CD8-positive, alpha-beta memory T cell (primary cell): ENCODE measurements around the gene SYNGR1. TPM values are rescaled to one million over a fixed set of nuclear protein-coding genes. Genes with fewer than 3 reads are reported as not detected.

Experiments used
- CTCF ChIA-PET: fragments of 350-600 bp; sonication (Branson Sonifier 250); formaldehyde crosslinking; loops from one replicate; lab custom pipeline; 2021; ENCODE audit warnings: antibody characterized with exemption; lab: Charles Lee
- POLR2A ChIA-PET: fragments of 350-600 bp; sonication (Branson Sonifier 250); formaldehyde crosslinking; loops from one replicate; lab custom pipeline; 2021; ENCODE audit warnings: antibody characterized with exemption; lab: Charles Lee
- DNase-seq, 5 donors: peaks; one replicate each; pipeline versions ENCODE4 v3.0.0 to v3.0.0-alpha.2; 2020 to 2022; ENCODE audit warnings: mixed read lengths in 1 of 5
- H3K27ac ChIP-seq: one replicate; pipeline ENCODE4 v1.7.0; 2013; ENCODE audit warnings: low read depth, mild to moderate bottlenecking, low read length, moderate library complexity
- H3K27me3 ChIP-seq: 2 replicates; pipeline ENCODE4 v1.7.0; 2013; ENCODE audit warnings: low read length, mild to moderate bottlenecking; ENCODE audit not compliant: insufficient read depth, poor library complexity, severe bottlenecking
- H3K36me3 ChIP-seq: 2 replicates; pipeline ENCODE4 v1.7.0; 2013; ENCODE audit warnings: mild to moderate bottlenecking, low read length, moderate library complexity; ENCODE audit not compliant: insufficient read depth
- H3K4me1 ChIP-seq: 2 replicates; pipeline ENCODE4 v1.7.0; 2013; ENCODE audit warnings: mild to moderate bottlenecking, low read length, moderate library complexity; ENCODE audit not compliant: insufficient read depth
- H3K4me3 ChIP-seq: 2 replicates; pipeline ENCODE4 v1.7.0; 2013; ENCODE audit warnings: mild to moderate bottlenecking, low read length
- H3K9me3 ChIP-seq: 2 replicates; pipeline ENCODE4 v1.7.0; 2013; ENCODE audit warnings: mild to moderate bottlenecking, low read length
- H3K27ac Mint-ChIP-seq, 8 donors: one replicate each; pipeline ENCODE4 v1.8.0; 2020 to 2021; ENCODE audit warnings: mixed read lengths in 8 of 8, mild to moderate bottlenecking in 6 of 8, inconsistent platforms in 3 of 8, moderate library complexity in 3 of 8
- H3K27me3 Mint-ChIP-seq, 2 donors: one replicate each; pipeline ENCODE4 v1.8.0; 2020 to 2021; ENCODE audit warnings: mixed read lengths in 2 of 2, mild to moderate bottlenecking in 1 of 2, moderate library complexity in 1 of 2
- H3K36me3 Mint-ChIP-seq, 3 donors: one replicate each; pipeline ENCODE4 v1.8.0; 2020 to 2021; ENCODE audit warnings: mixed read lengths in 3 of 3, inconsistent platforms in 1 of 3, mild to moderate bottlenecking in 1 of 3
- H3K4me1 Mint-ChIP-seq, 3 donors: one replicate each; pipeline ENCODE4 v1.8.0; 2020 to 2021; ENCODE audit warnings: mixed read lengths in 3 of 3, inconsistent platforms in 1 of 3, mild to moderate bottlenecking in 1 of 3
- H3K4me3 Mint-ChIP-seq, 7 donors: one replicate each; pipeline ENCODE4 v1.8.0; 2020 to 2021; ENCODE audit warnings: mixed read lengths in 7 of 7, mild to moderate bottlenecking in 6 of 7, moderate library complexity in 4 of 7, inconsistent platforms in 2 of 7
- H3K9me3 Mint-ChIP-seq, 5 donors: one replicate each; pipeline ENCODE4 v1.8.0; 2020 to 2022; ENCODE audit warnings: mixed read lengths in 5 of 5, mild to moderate bottlenecking in 3 of 5, moderate library complexity in 2 of 5, inconsistent platforms in 1 of 5
- polyA plus RNA-seq: library from polyadenylated mRNA; unstranded; fragments of 300-500 nt; fragmentation: Illumina TruSeq; gene quantifications from one replicate; pipeline ENCODE4 v1.2.3, GENCODE V29; 2021
- total RNA-seq, 2 experiments: library from RNA; stranded (reverse); gene quantifications; one replicate each; pipeline ENCODE4 v1.2.3, GENCODE V29; 2021

Gene SYNGR1
- total and polyA plus RNA-seq, 3 experiments from 2014 or later = 2.4 to 10.1 (median 2.9) TPM

GRCh38 chr22:39379756-39380730 lies 30.3 kb downstream of the SYNGR1 start:
- no peaks in the 10 kb centered on the region for H3K27me3 ChIP-seq
- H3K36me3 ChIP-seq = no peaks in the 10 kb centered on the region
- peaks cover 7 to 10% of the 10 kb centered on the region in 2 donors for H3K27me3 Mint-ChIP-seq
- no peaks in the 10 kb centered on the region for H3K4me1 Mint-ChIP-seq
- H3K9me3 Mint-ChIP-seq = no peaks in the 10 kb centered on the region
- no peaks in the 10 kb centered on the region for H3K4me1 ChIP-seq
- H3K27ac ChIP-seq = no peak overlapping the region
- ChIA-PET CTCF (interaction anchor here (0.7 kb wide), 1 partner anchor 149 kb away, joined by 3 read pairs; no protein-coding TSS in a partner anchor), POLR2A (interaction anchor here (0.6 kb wide), 1 partner anchor 137 kb away, joined by 3 read pairs; no protein-coding TSS in a partner anchor)
- no peak overlapping the region for H3K4me3 ChIP-seq
- peaks cover 0 to 6% (median 0%) of the 10 kb centered on the region in 3 donors for H3K36me3 Mint-ChIP-seq
- no peak overlapping the region for H3K4me3 Mint-ChIP-seq
- DNase-seq = no peak
- peak overlapping the region in 1 of 8 donors; percentile 50 for H3K27ac Mint-ChIP-seq
- no peaks in the 10 kb centered on the region for H3K9me3 ChIP-seq

- no peaks in the 10 kb centered on the region for H3K4me1 ChIP-seq
- Mint-ChIP-seq H3K27ac (no peak overlapping the region), H3K27me3 (peaks cover 4% of the 10 kb centered on the region in 2 donors), H3K36me3 (peaks cover 0 to 10% (median 0%) of the 10 kb centered on the region in 3 donors), H3K4me3 (no peak overlapping the region), H3K4me1 (peaks cover 0 to 2% (median 0%) of the 10 kb centered on the region in 3 donors), H3K9me3 (no peaks in the 10 kb centered on the region)
- DNase-seq = no peak
- no peak overlapping the region for H3K27ac ChIP-seq
- H3K27me3 ChIP-seq = no peaks in the 10 kb centered on the region
- POLR2A ChIA-PET = no interaction called here
- no peak overlapping the region for H3K4me3 ChIP-seq
- CTCF ChIA-PET = interaction anchor here (0.7 kb wide), 1 partner anchor 148 kb away, joined by 3 read pairs; no protein-coding TSS in a partner anchor
- no peaks in the 10 kb centered on the region for H3K36me3 ChIP-seq
- H3K9me3 ChIP-seq = no peaks in the 10 kb centered on the region
Measured at GRCh38 chr22:39381009-39381755, 31.4 kb downstream of the SYNGR1 start.

- H3K4me1 ChIP-seq = peaks cover under 1% of the 10 kb centered on the region
- no peak overlapping the region for H3K4me3 ChIP-seq
- H3K4me3 Mint-ChIP-seq = peak overlapping the region in 1 of 7 donors; percentile 69
- DNase-seq = no peak
- CTCF ChIA-PET = no interaction called here
- no peaks in the 10 kb centered on the region for H3K9me3 Mint-ChIP-seq
- H3K27me3 ChIP-seq = no peaks in the 10 kb centered on the region
- peaks cover under 1 to 5% (median 1%) of the 10 kb centered on the region in 3 donors for H3K4me1 Mint-ChIP-seq
- H3K27ac Mint-ChIP-seq = peak overlapping the region in 1 of 8 donors; percentile 29
- H3K9me3 ChIP-seq = no peaks in the 10 kb centered on the region
- POLR2A ChIA-PET = no interaction called here
- H3K36me3 Mint-ChIP-seq = peaks cover 0 to 12% (median under 1%) of the 10 kb centered on the region in 3 donors
- no peaks in the 10 kb centered on the region for H3K36me3 ChIP-seq
- peaks cover under 1 to 1% of the 10 kb centered on the region in 2 donors for H3K27me3 Mint-ChIP-seq
- H3K27ac ChIP-seq = no peak overlapping the region
Measured at GRCh38 chr22:39381930-39382329, 32.1 kb downstream of the SYNGR1 start.

- DNase-seq = no peak
- H3K4me1 Mint-ChIP-seq = peaks cover 5 to 10% (median 6%) of the 10 kb centered on the region in 3 donors
- CTCF ChIA-PET = no interaction called here
Measured at GRCh38 chr22:39382410-39382809, 32.6 kb downstream of the SYNGR1 start.

GRCh38 chr22:39383841-39384625 lies 34.2 kb downstream of the SYNGR1 start:
- Mint-ChIP-seq H3K27ac (peak overlapping the region in 1 of 8 donors; percentile 54), H3K4me3 (no peak overlapping the region), H3K9me3 (no peaks in the 10 kb centered on the region), H3K36me3 (peaks cover 0 to 18% (median 5%) of the 10 kb centered on the region in 3 donors), H3K27me3 (no peaks in the 10 kb centered on the region), H3K4me1 (peaks cover 13 to 22% (median 13%) of the 10 kb centered on the region in 3 donors)
- Histone ChIP-seq H3K4me3 (no peak overlapping the region), H3K36me3 (no peaks in the 10 kb centered on the region), H3K27me3 (no peaks in the 10 kb centered on the region), H3K27ac (no peak overlapping the region), H3K4me1 (peaks cover 8% of the 10 kb centered on the region), H3K9me3 (no peaks in the 10 kb centered on the region)
- ChIA-PET POLR2A (no interaction called here), CTCF (no interaction called here)
- DNase-seq = no peak

More at GRCh38 chr22:39382410-39382809, 32.6 kb downstream of the SYNGR1 start:
- POLR2A ChIA-PET = no interaction called here
- Histone ChIP-seq H3K36me3 (no peaks in the 10 kb centered on the region), H3K9me3 (no peaks in the 10 kb centered on the region), H3K27ac (no peak overlapping the region), H3K4me3 (no peak overlapping the region), H3K4me1 (peaks cover 5% of the 10 kb centered on the region), H3K27me3 (no peaks in the 10 kb centered on the region)
- peak overlapping the region in 1 of 8 donors; percentile 72 for H3K27ac Mint-ChIP-seq
- H3K36me3 Mint-ChIP-seq = peaks cover 0 to 15% (median 5%) of the 10 kb centered on the region in 3 donors
- H3K9me3 Mint-ChIP-seq = no peaks in the 10 kb centered on the region
- no peak overlapping the region for H3K4me3 Mint-ChIP-seq
- H3K27me3 Mint-ChIP-seq = no peaks in the 10 kb centered on the region

GRCh38 chr22:39384750-39385480 lies 35.1 kb downstream of the SYNGR1 start:
- H3K36me3 ChIP-seq = no peaks in the 10 kb centered on the region
- H3K27me3 Mint-ChIP-seq = no peaks in the 10 kb centered on the region
- no peak overlapping the region for H3K27ac ChIP-seq
- no peaks in the 10 kb centered on the region for H3K27me3 ChIP-seq
- H3K4me3 Mint-ChIP-seq = no peak overlapping the region
- no peak overlapping the region for H3K4me3 ChIP-seq
- H3K36me3 Mint-ChIP-seq = peaks cover 0 to 18% (median 5%) of the 10 kb centered on the region in 3 donors
- ChIA-PET POLR2A (no interaction called here), CTCF (no interaction called here)
- H3K9me3 ChIP-seq = no peaks in the 10 kb centered on the region
- H3K27ac Mint-ChIP-seq = peak overlapping the region in 3 of 8 donors; percentile 12 to 76 (median 47)
- peaks cover 13 to 31% (median 15%) of the 10 kb centered on the region in 3 donors for H3K4me1 Mint-ChIP-seq
- H3K9me3 Mint-ChIP-seq = no peaks in the 10 kb centered on the region
- H3K4me1 ChIP-seq = peaks cover 14% of the 10 kb centered on the region
- DNase-seq = no peak
